ENCODE data around the gene CASZ1. TPM values are rescaled to one million over a fixed set of nuclear protein-coding genes. Genes with fewer than 3 reads are reported as not detected.

The CASZ1 gene
- total RNA-seq, 4 donors from 2014 or later: 5.2 to 38.5 (median 18.7) TPM

- no peak for DNase-seq
- Histone ChIP-seq H3K27ac (no peak overlapping the region), H3K9me3 (no peaks in the 10 kb centered on the region), H3K27me3 (no peaks in the 10 kb centered on the region), H3K4me1 (peaks cover 37 to 42% of the 10 kb centered on the region in 2 donors), H3K4me3 (replicated peaks in 1 of 3) (no peak overlapping the region), H3K36me3 (no peaks in the 10 kb centered on the region)
- intact Hi-C loops (cut with DNase I): no loop called here
- TF ChIP-seq POLR2A (IDR thresholded peaks at IDR 0.05) (no peak), CTCF (IDR thresholded peaks at IDR 0.05) (no peak)
- WGBS, 2 donors: 84 to 93% methylated on average over 13 of the region's 13 CpGs
Measured at GRCh38 chr1:10597492-10598388, 198.7 kb downstream of the CASZ1 start.

GRCh38 chr1:10596780-10597179, 199.7 kb downstream of the CASZ1 start:
- 79 to 86% methylated on average over 6 of the region's 6 CpGs for WGBS, 2 donors
- intact Hi-C loops (cut with DNase I): no loop called here
- H3K27ac ChIP-seq: no peak overlapping the region
- H3K4me3 ChIP-seq (replicated peaks in 1 of 3): no peak overlapping the region
- no peaks in the 10 kb centered on the region for H3K9me3 ChIP-seq
- TF ChIP-seq POLR2A (IDR thresholded peaks at IDR 0.05): no peak
- TF ChIP-seq CTCF (IDR thresholded peaks at IDR 0.05): no peak
- peaks cover 44 to 47% of the 10 kb centered on the region in 2 donors for H3K4me1 ChIP-seq
- no peaks in the 10 kb centered on the region for H3K27me3 ChIP-seq
- no peaks in the 10 kb centered on the region for H3K36me3 ChIP-seq
- no peak for DNase-seq

GRCh38 chr1:10594595-10595223, 201.7 kb downstream of the CASZ1 start:
- Histone ChIP-seq H3K4me1 (peaks cover 31 to 37% of the 10 kb centered on the region in 2 donors), H3K27me3 (no peaks in the 10 kb centered on the region), H3K36me3 (no peaks in the 10 kb centered on the region), H3K4me3 (replicated peaks in 1 of 3) (no peak overlapping the region), H3K9me3 (no peaks in the 10 kb centered on the region), H3K27ac (no peak overlapping the region)
- TF ChIP-seq POLR2A (IDR thresholded peaks at IDR 0.05): no peak
- no peak for TF ChIP-seq CTCF (IDR thresholded peaks at IDR 0.05)
- intact Hi-C loops (cut with DNase I): no loop called here
- 90 to 92% methylated on average over 9 of the region's 9 CpGs for WGBS, 2 donors
- DNase-seq: no peak

- Histone ChIP-seq H3K36me3 (no peaks in the 10 kb centered on the region), H3K4me3 (replicated peaks in 1 of 3) (no peak overlapping the region), H3K9me3 (no peaks in the 10 kb centered on the region), H3K27me3 (no peaks in the 10 kb centered on the region), H3K4me1 (peaks cover 24 to 29% of the 10 kb centered on the region in 2 donors), H3K27ac (peak overlapping the region in 1 of 3 donors; percentile 1)
- no peak for DNase-seq
- no peak for TF ChIP-seq CTCF (IDR thresholded peaks at IDR 0.05)
- no peak for TF ChIP-seq POLR2A (IDR thresholded peaks at IDR 0.05)
- WGBS, 2 donors: 84 to 88% methylated on average over 11 of the region's 11 CpGs
- intact Hi-C loops (cut with DNase I): no loop called here
Measured at GRCh38 chr1:10593750-10594149, 202.7 kb downstream of the CASZ1 start.

- H3K4me1 ChIP-seq: peaks cover 18 to 29% of the 10 kb centered on the region in 2 donors
- no peak overlapping the region for H3K4me3 ChIP-seq (replicated peaks in 1 of 3)
- TF ChIP-seq POLR2A (IDR thresholded peaks at IDR 0.05) (no peak), CTCF (IDR thresholded peaks at IDR 0.05) (no peak)
- H3K27me3 ChIP-seq: no peaks in the 10 kb centered on the region
- intact Hi-C loops (cut with DNase I): no loop called here
- no peaks in the 10 kb centered on the region for H3K36me3 ChIP-seq
- no peak for DNase-seq
- no peaks in the 10 kb centered on the region for H3K9me3 ChIP-seq
- WGBS, 2 donors: 53 to 58% methylated on average over 5 of the region's 5 CpGs
- peak overlapping the region in 2 of 3 donors; percentile 1 to 64 for H3K27ac ChIP-seq
Measured at GRCh38 chr1:10592373-10592772, 204.1 kb downstream of the CASZ1 start.

Measured in thyroid gland (tissue), 4 donors.